ENCODE results near the gene H3-3A. TPM values are rescaled to one million over a fixed set of nuclear protein-coding genes. Genes with fewer than 3 reads are reported as not detected.

Gene H3-3A
- total and polyA plus RNA-seq, 10 of the 15 experiments (the other 5 are each of a cell fraction or from before 2014, with no cell fraction given): 215 to 486 (median 393) TPM

- no peak for TF ChIP-seq SIX5 (IDR thresholded peaks at IDR 0.05; ENCODE audit: low read depth, low read length, severe bottlenecking)
- TF ChIP-seq, protein P1, sequence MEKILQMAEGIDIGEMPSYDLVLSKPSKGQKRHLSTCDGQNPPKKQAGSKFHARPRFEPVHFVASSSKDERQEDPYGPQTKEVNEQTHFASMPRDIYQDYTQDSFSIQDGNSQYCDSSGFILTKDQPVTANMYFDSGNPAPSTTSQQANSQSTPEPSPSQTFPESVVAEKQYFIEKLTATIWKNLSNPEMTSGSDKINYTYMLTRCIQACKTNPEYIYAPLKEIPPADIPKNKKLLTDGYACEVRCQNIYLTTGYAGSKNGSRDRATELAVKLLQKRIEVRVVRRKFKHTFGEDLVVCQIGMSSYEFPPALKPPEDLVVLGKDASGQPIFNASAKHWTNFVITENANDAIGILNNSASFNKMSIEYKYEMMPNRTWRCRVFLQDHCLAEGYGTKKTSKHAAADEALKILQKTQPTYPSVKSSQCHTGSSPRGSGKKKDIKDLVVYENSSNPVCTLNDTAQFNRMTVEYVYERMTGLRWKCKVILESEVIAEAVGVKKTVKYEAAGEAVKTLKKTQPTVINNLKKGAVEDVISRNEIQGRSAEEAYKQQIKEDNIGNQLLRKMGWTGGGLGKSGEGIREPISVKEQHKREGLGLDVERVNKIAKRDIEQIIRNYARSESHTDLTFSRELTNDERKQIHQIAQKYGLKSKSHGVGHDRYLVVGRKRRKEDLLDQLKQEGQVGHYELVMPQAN (conservative IDR thresholded peaks at IDR 0.05): peak; percentile 71; the same call in 1 of the 2 replicates
- TF ChIP-seq BHLHE40 (IDR thresholded peaks at IDR 0.05; ENCODE audit: borderline replicate concordance in 1 of 2, low read depth in 2 of 2, low read length in 1 of 2): peak; percentile 24 to 79; a peak in 3 of 4 replicates
- TF ChIP-seq TAF1 (IDR thresholded peaks at IDR 0.05; ENCODE audit: borderline replicate concordance, low read depth, low read length): peak; percentile 63; the same call in 1 of the 2 replicates
- 0 out of 2 replicates have a peak, but pooled peaks have one; percentile 48 for TF ChIP-seq MAX (IDR thresholded peaks at IDR 0.05; ENCODE audit: low read depth, low read length)
- TF ChIP-seq, protein P2, sequence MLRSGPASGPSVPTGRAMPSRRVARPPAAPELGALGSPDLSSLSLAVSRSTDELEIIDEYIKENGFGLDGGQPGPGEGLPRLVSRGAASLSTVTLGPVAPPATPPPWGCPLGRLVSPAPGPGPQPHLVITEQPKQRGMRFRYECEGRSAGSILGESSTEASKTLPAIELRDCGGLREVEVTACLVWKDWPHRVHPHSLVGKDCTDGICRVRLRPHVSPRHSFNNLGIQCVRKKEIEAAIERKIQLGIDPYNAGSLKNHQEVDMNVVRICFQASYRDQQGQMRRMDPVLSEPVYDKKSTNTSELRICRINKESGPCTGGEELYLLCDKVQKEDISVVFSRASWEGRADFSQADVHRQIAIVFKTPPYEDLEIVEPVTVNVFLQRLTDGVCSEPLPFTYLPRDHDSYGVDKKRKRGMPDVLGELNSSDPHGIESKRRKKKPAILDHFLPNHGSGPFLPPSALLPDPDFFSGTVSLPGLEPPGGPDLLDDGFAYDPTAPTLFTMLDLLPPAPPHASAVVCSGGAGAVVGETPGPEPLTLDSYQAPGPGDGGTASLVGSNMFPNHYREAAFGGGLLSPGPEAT (IDR thresholded peaks at IDR 0.05; ENCODE audit: low read depth): peak; percentile 52; the same call in 1 of the 2 replicates
- TF ChIP-seq ZNF24 (IDR thresholded peaks at IDR 0.05): peak; percentile 44
- no peak for TF ChIP-seq IRF5 (IDR thresholded peaks at IDR 0.05; ENCODE audit: borderline replicate concordance)
- 0 out of 2 replicates have a peak, but pooled peaks have one; percentile 9 for TF ChIP-seq E2F4 (IDR thresholded peaks at IDR 0.05; ENCODE audit: low read depth, low read length)
- no peak for TF ChIP-seq ZBTB11 (CRISPR knock-in tag; IDR thresholded peaks at IDR 0.05)
- TF ChIP-seq KDM1A (IDR thresholded peaks at IDR 0.05; ENCODE audit: borderline replicate concordance): no peak
- TF ChIP-seq NR2C1 (IDR thresholded peaks at IDR 0.05): peak; percentile 15; the same call in 1 of the 2 replicates
- peak; percentile 66 for TF ChIP-seq RELA (IDR thresholded peaks at IDR 0.05; ENCODE audit: borderline replicate concordance, partially characterized antibody)
- TF ChIP-seq MTA2 (IDR thresholded peaks at IDR 0.05; ENCODE audit: low read depth): no peak
- no peak for TF ChIP-seq ZZZ3 (IDR thresholded peaks at IDR 0.05; ENCODE audit: control insufficient read depth, insufficient read length, low read depth)
- no peak for TF ChIP-seq SREBF1 (IDR thresholded peaks at IDR 0.05; ENCODE audit: low read length)
- peak; percentile 91 for TF ChIP-seq TCF3 (IDR thresholded peaks at IDR 0.05; ENCODE audit: borderline replicate concordance, insufficient read depth, low read depth, low read length)
- peak; percentile 92 for TF ChIP-seq IKZF1 (conservative IDR thresholded peaks at IDR 0.05)
Observed at GRCh38 chr1:226110249-226111097, 48.0 kb downstream of the H3-3A start (continued).

All from GM12878 (cell line).